IPS-18c (cell line): ENCODE measurements around the gene CLDN9.

Experiments
- H3K4me3 ChIP-seq: 2 replicates; pipeline ENCODE4 v1.7.0; 2013; ENCODE audit warnings: low read depth, mild to moderate bottlenecking, low read length, moderate library complexity; ENCODE audit not compliant: insufficient read depth
- H3K9me3 ChIP-seq: one replicate; pipeline ENCODE4 v1.6.1; 2013; ENCODE audit warnings: mild to moderate bottlenecking, low read length, moderate library complexity; ENCODE audit not compliant: control insufficient read depth, insufficient read depth

CLDN9 gene

DNA sequence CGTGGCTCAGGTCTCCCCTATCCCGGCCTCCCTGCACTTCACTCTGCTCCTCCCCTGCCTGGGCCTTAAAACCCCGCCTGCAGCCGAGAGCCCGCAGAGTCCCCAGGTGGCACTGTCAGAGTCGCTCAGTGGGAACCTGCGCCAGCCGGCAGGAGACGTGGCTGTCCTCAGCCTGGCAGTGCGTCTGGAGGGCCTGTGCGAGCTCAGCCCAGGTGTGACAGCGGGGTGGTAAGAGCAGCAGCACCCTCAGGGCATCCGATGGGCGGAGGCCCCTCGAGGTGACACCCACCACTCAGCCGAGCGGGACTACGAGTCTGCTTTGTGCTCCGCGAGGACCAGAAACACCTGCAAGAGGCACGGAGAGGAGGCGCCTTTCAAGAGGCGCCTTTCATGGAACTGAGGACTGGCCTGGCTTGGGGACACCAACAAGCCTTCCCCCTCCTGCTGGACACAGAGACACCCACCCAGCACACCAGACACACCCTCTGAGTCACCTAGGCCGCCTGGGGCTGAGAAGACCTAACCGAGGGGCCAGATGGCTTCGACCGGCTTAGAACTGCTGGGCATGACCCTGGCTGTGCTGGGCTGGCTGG lies at the start of gene CLDN9:
CLDN9 (plus strand) TSS at position 96 of the 593 bp plus-strand sequence; CDS start at position 536, 440 bp downstream.
- H3K9me3 ChIP-seq, result no peaks in the 10 kb centered on the region
- H3K4me3 ChIP-seq, result peak within 1 kb of the TSS; percentile 44

GRCh38 chr16:2963074-2963722 lies 49.5 kb upstream of the CLDN9 start:
- Histone ChIP-seq H3K4me3 (peak overlapping the region; percentile 71), H3K9me3 (no peaks in the 10 kb centered on the region)

DNA sequence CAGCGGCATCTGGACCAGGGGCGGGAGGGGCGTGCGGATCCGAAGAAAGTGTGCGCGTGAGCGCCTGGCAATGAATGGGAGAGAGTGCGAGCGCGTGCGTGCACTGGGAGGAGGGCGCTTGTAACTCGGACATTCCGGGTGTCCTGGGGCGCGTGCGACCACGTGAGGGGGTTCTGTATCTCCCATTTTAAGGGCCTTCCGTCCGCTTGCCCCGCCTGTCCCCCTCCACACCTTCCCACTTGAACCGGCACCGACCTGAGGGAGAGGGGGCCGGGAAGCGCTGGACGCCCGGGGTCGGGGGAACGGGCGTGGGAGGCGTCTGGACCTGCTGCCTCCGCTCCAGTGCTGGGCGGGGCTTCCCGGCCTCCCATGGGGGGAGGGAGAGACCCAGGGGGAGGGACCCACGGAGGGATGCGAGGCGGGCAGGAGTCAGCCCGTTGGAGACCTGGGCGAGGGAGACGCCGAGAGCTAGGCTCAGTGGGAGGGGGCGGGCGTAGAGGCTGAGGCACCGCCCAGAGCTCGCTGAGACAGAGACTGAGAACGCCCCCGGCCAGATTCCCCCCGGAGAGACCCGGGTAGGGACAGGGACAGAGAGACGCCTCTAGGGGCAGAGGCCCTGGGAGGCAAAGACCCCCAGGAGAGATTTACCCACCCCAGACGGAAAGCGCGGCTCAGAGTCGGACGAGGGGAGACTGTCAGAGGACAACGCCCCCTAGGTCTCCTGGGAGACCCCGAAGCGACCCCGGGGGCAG lies 48.8 kb upstream of the CLDN9 start, which contains the start of gene KREMEN2:
KREMEN2 (plus strand) TSS at position 553 of the 752 bp plus-strand sequence. CDS start 246 bp downstream, outside the sequence.
- H3K4me3 ChIP-seq, result peak within 1 kb of the TSS; percentile 71
- H3K9me3 ChIP-seq, result no peaks in the 10 kb centered on the region

DNA sequence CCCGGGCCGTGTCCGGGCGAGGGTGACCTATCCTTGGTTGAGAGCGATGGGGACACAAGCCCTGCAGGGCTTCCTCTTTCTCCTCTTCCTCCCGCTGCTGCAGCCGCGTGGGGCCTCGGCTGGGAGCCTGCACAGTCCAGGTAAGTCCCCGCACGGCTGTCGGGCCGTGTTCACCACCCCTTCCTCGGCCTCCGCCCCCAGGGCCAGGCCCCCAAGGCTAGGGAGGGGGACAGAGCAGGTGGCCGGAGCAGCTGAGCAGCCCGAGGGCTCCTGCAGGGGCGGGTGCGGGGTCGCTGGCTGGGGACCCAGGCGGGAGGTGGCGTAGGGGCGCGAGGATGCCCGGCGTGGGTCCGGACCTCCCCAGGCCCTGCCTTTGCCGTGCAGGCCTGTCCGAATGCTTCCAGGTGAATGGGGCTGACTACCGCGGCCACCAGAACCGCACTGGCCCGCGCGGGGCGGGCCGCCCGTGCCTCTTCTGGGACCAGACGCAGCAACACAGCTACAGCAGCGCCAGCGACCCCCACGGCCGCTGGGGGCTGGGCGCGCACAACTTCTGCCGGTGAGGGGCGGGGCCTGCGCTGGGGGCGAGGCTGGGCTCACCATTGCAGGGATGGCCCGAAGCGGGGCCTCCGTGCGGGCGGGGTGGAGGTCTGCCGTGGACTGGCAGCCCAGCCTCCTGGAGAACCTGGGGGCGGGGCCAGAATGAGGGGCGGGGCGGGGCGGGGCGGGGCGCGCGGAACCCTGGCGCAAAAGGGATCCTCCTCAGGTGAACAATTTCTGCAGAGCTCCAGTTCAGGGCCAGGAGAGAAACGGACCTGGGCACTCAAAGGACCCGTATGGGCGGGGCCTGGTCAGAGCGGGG lies 48.0 kb upstream of the CLDN9 start:
- Histone ChIP-seq H3K4me3 (peak overlapping the region; percentile 71), H3K9me3 (no peaks in the 10 kb centered on the region)

DNA sequence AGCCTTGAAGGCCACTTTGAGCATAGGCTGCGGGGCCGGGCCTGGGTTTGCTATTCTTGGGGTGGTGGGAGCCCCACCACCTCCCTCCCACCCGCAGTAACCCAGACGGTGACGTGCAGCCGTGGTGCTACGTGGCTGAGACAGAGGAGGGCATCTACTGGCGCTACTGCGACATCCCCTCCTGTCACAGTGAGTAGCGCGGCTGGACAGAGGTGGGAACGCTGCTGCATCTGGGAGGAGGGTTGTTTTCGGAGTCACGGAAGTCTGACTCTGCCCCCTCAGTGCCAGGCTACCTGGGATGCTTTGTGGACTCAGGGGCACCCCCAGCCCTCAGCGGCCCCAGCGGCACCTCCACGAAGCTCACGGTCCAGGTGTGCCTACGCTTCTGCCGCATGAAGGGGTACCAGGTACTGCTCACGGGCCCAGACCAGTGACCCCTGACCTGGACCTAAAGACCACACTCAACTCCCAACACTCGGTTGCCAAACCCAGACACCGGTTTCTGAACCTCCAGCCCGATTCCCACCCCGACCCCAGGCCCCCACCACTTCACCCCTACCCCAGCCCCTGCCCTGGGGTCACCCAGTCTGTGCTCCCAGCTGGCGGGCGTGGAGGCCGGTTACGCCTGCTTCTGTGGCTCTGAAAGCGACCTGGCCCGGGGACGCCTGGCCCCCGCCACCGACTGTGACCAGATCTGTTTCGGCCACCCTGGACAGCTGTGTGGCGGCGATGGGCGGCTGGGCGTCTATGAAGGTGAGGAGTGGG lies 46.5 kb upstream of the CLDN9 start:
- Histone ChIP-seq H3K4me3 (no peak overlapping the region), H3K9me3 (no peaks in the 10 kb centered on the region)

DNA sequence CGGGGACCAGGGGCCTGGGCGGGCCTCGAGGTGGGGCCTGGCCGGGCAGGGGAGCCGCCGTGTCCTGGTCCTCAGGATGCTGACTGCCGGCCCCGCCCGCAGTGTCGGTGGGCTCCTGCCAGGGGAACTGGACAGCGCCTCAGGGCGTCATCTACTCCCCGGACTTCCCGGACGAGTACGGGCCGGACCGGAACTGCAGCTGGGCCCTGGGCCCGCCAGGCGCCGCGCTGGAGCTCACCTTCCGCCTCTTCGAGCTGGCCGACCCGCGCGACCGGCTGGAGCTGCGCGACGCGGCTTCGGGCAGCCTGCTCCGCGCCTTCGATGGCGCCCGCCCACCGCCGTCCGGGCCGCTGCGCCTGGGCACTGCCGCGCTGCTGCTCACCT lies 45.9 kb upstream of the CLDN9 start:
- no peaks in the 10 kb centered on the region for H3K9me3 ChIP-seq
- H3K4me3 ChIP-seq, result 0 out of 2 replicates have a peak overlapping the region, but pooled peaks have one; percentile 20

GRCh38 chr16:2967211-2967631 lies 45.5 kb upstream of the CLDN9 start:
- Histone ChIP-seq H3K9me3 (no peaks in the 10 kb centered on the region), H3K4me3 (no peak overlapping the region)

DNA sequence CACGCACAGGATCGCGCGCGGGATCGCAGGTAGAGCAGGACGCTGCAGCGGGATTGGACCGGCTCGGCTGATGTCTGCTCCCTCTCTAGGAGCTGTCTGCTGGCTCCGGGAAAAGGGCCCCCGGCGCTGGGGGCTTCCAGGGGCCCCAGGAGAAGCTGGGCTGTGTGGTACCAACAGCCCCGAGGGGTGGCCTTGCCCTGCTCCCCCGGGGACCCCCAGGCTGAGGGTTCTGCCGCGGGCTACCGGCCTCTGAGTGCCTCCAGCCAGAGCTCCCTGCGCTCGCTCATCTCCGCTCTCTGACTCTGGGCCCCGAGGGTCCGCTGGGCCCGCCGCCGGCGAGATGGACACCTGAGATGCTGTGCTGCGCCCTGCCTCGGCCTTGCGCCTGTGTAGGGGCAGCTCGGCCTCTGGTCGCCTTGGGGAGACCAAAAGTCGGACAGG lies 45.0 kb upstream of the CLDN9 start:
- Histone ChIP-seq H3K9me3 (no peaks in the 10 kb centered on the region), H3K4me3 (no peak overlapping the region)

GRCh38 chr16:2968368-2968737 lies 44.4 kb upstream of the CLDN9 start:
- H3K4me3 ChIP-seq, result peak overlapping the region; percentile 89
- peaks cover 2% of the 10 kb centered on the region for H3K9me3 ChIP-seq

DNA sequence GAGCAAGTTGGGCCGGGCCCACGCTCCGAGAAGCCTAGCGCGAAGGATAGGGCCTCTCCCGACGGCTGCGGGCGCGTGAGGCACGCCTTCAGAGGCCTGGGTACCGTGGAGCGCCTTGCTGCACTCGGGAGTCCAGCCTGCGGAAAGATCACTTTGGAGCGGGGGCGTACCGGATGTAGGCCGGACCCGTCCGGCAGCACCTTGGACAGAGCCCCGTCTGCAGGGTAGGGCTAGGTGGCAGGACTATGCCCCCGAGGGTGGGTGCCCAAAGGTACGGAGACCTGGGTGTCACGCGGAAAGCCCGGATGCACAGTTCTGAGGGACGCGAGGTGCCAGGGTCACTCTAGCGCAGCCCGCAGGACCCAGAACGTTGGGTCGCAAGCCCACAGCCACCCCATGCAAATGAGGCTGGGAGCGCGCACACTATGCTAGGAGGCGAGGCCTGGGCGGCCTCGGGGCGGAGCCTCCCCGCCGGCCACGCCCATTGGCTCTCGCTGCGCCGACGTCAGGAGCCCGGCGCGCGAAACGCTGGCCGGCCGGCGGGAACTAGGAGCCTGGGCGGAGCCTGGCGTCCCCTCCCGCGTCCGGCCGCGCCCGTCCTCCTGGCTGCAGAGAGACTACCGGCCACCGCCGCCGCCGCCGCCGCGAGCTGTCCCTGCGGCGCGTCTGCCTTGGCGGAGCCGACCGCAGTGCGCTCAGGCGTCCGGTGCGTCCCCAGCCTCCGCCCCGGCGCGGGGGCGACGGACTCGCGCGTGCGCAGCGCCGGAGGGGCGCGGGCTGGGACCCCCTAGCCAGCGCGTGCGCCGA lies 43.8 kb upstream of the CLDN9 start, which contains the start of gene PAQR4:
PAQR4 (plus strand) TSS at position 611 of the 807 bp plus-strand sequence. CDS start 327 bp downstream, outside the sequence.
- Histone ChIP-seq H3K9me3 (peaks cover 2% of the 10 kb centered on the region), H3K4me3 (peak within 1 kb of the TSS; percentile 89)

DNA sequence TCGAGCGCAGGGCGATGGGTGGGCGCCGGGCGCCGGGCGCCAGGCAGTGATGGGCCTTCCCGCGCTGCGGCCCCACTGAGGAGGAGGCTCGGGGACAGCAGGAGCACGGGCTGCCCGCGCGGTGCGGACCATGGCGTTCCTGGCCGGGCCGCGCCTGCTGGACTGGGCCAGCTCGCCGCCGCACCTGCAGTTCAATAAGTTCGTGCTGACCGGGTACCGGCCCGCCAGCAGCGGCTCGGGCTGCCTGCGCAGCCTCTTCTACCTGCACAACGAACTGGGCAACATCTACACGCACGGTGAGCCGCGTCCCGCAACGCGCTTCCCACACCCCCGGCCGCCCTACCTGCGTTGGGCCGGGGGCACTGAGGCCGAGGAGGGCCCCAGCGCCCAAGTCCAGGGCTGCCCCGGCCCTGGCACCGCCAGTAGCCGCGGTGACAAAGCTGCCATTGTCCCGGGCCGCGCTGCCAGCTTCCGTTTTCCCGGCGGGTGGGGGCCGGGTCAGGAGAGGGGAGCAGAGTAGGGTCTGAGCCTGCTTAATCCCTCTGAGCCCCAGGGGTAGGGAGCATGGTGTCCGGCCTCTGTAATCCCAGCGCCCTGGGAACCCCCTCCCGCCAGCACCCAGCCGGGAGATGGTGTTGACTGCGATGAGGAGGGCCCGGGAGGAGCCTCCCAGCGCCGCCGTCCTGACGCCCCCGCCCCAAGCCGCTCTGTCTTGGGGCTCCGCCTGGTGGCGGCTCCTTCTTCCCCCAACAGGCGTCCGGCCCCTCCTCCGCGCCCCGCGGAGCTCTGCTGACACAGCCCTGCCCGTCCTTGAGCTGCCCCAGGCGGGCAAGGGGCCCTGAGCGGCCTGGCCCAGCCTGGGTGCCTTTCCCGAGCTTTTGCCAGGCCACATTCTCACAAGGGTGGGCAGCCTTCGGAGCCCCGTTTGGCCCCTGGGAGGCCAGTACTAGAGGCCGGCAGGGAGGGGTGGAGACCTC lies 42.9 kb upstream of the CLDN9 start:
- Histone ChIP-seq H3K4me3 (peak overlapping the region; percentile 89), H3K9me3 (peaks cover 2% of the 10 kb centered on the region)

GRCh38 chr16:2970563-2970962 lies 42.2 kb upstream of the CLDN9 start:
- peaks cover 2% of the 10 kb centered on the region for H3K9me3 ChIP-seq
- peak overlapping the region; percentile 89 for H3K4me3 ChIP-seq

DNA sequence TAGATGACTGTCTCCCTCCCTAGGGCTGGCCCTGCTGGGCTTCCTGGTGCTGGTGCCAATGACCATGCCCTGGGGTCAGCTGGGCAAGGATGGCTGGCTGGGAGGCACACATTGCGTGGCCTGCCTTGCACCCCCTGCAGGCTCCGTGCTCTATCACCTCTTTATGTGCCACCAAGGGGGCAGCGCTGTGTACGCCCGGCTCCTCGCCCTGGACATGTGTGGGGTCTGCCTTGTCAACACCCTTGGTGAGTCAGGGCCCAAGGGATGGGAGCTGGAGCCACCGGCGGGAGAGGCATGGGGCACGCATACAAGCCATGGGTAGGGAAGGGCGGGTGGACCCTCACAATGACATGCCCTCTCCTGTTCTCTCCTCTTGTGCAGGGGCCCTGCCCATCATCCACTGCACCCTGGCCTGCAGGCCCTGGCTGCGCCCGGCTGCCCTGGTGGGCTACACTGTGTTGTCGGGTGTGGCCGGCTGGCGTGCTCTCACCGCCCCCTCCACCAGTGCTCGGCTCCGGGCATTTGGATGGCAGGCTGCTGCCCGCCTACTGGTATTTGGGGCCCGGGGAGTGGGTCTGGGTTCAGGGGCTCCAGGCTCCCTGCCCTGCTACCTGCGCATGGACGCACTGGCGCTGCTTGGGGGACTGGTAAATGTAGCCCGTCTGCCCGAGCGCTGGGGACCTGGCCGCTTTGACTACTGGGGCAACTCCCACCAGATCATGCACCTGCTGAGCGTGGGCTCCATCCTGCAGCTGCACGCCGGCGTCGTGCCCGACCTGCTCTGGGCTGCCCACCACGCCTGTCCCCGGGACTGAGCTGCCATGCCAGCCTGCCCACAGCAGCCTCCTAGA lies 41.4 kb upstream of the CLDN9 start:
- H3K4me3 ChIP-seq, result no peak overlapping the region
- H3K9me3 ChIP-seq, result peaks cover 2% of the 10 kb centered on the region
